ENCODE data around the gene KIRREL3. TPM values are rescaled to one million over a fixed set of nuclear protein-coding genes. Genes with fewer than 3 reads are reported as not detected.

Gene KIRREL3
- total and polyA plus RNA-seq, 9 of the 15 experiments (the other 6 are each of a cell fraction or from before 2014, with no cell fraction given) = 0.04 to 0.10 TPM; not detected in 7

DNA sequence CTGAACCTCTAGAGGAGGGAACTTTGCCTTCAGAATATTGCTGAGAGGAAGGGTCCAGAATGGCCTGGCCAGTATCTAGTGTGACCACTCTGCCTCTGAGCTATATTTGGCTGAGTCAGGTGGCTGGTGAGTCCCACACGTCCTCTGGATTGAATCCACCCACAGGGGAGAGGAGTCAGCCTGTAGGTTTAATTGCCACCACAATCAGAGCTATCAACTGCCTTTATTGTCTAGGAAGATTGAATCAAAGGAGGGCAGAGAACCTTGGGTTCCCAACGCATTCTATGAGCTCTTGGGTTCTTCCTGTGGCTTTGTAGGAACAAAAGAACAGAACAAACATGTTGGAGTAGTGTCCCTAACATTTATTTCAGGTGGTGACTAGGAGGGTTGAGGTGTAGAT, 577.4 kb downstream of the KIRREL3 start (continued):
- TF ChIP-seq, protein P1, sequence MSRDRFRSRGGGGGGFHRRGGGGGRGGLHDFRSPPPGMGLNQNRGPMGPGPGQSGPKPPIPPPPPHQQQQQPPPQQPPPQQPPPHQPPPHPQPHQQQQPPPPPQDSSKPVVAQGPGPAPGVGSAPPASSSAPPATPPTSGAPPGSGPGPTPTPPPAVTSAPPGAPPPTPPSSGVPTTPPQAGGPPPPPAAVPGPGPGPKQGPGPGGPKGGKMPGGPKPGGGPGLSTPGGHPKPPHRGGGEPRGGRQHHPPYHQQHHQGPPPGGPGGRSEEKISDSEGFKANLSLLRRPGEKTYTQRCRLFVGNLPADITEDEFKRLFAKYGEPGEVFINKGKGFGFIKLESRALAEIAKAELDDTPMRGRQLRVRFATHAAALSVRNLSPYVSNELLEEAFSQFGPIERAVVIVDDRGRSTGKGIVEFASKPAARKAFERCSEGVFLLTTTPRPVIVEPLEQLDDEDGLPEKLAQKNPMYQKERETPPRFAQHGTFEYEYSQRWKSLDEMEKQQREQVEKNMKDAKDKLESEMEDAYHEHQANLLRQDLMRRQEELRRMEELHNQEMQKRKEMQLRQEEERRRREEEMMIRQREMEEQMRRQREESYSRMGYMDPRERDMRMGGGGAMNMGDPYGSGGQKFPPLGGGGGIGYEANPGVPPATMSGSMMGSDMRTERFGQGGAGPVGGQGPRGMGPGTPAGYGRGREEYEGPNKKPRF (IDR thresholded peaks at IDR 0.05; ENCODE audit: low read depth, low read length) = no peak
- TF ChIP-seq, protein P2, sequence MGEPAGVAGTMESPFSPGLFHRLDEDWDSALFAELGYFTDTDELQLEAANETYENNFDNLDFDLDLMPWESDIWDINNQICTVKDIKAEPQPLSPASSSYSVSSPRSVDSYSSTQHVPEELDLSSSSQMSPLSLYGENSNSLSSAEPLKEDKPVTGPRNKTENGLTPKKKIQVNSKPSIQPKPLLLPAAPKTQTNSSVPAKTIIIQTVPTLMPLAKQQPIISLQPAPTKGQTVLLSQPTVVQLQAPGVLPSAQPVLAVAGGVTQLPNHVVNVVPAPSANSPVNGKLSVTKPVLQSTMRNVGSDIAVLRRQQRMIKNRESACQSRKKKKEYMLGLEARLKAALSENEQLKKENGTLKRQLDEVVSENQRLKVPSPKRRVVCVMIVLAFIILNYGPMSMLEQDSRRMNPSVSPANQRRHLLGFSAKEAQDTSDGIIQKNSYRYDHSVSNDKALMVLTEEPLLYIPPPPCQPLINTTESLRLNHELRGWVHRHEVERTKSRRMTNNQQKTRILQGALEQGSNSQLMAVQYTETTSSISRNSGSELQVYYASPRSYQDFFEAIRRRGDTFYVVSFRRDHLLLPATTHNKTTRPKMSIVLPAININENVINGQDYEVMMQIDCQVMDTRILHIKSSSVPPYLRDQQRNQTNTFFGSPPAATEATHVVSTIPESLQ (CRISPR knock-in tag; IDR thresholded peaks at IDR 0.05) = no peak
- TF ChIP-seq, protein P3, sequence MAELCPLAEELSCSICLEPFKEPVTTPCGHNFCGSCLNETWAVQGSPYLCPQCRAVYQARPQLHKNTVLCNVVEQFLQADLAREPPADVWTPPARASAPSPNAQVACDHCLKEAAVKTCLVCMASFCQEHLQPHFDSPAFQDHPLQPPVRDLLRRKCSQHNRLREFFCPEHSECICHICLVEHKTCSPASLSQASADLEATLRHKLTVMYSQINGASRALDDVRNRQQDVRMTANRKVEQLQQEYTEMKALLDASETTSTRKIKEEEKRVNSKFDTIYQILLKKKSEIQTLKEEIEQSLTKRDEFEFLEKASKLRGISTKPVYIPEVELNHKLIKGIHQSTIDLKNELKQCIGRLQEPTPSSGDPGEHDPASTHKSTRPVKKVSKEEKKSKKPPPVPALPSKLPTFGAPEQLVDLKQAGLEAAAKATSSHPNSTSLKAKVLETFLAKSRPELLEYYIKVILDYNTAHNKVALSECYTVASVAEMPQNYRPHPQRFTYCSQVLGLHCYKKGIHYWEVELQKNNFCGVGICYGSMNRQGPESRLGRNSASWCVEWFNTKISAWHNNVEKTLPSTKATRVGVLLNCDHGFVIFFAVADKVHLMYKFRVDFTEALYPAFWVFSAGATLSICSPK (IDR thresholded peaks at IDR 0.05; ENCODE audit: borderline replicate concordance) = no peak
- TF ChIP-seq ARHGAP35 (IDR thresholded peaks at IDR 0.05; ENCODE audit: partially characterized antibody) = no peak

Data from K562 (cell line).